MCF 10A (cell line): ENCODE measurements around the gene PARK7. TPM values are rescaled to one million over a fixed set of nuclear protein-coding genes. Genes with fewer than 3 reads are reported as not detected.
A peak's percentile ranks its signal among the peaks of the same experiment; 100 is the strongest.

Experiments used
- Bru-seq: library from RNA; stranded (reverse); fragments of 400-500 nt; gene quantifications from one replicate; lab custom pipeline; 2021; lab: Mats Ljungman, UMichigan
- BruChase-seq, 2 experiments: library from RNA; stranded (reverse); fragments of 400-500 nt; gene quantifications; one replicate each; lab custom pipeline; 2021; lab: Mats Ljungman, UMichigan
- BruUV-seq: library from RNA; stranded (reverse); fragments of 400-500 nt; replicated peaks from 2 replicates; lab custom pipeline; 2021; lab: Mats Ljungman, UMichigan
- CTCF ChIA-PET: fragments of 300-600 bp; sonication (Branson Sonifier 250); formaldehyde crosslinking; extraction: SDS; loops from one replicate; lab custom pipeline; 2021; ENCODE audit warnings: antibody characterized with exemption, inconsistent platforms; lab: Yijun Ruan, JAX
- POLR2A ChIA-PET: fragments of 300-600, 350-650 bp; sonication (Branson Sonifier 250); formaldehyde crosslinking; extraction: SDS; loops from one replicate; lab custom pipeline; 2020; ENCODE audit warnings: antibody characterized with exemption, inconsistent platforms; lab: Yijun Ruan, JAX
- DNase-seq: peaks from one replicate; pipeline ENCODE4 v3.0.0-alpha.2; 2018; ENCODE audit not compliant: unreplicated experiment
- H3K27ac Mint-ChIP-seq: one replicate; pipeline ENCODE4 v1.8.0; 2022; ENCODE audit warnings: mild to moderate bottlenecking, low read depth, mixed read lengths; ENCODE audit not compliant: unreplicated experiment
- H3K27me3 Mint-ChIP-seq: one replicate; pipeline ENCODE4 v1.8.0; 2022; ENCODE audit warnings: mixed read lengths; ENCODE audit not compliant: insufficient read depth, unreplicated experiment
- H3K36me3 Mint-ChIP-seq: one replicate; pipeline ENCODE4 v1.8.0; 2022; ENCODE audit warnings: mild to moderate bottlenecking, moderate library complexity, mixed read lengths; ENCODE audit not compliant: insufficient read depth, unreplicated experiment
- H3K4me1 Mint-ChIP-seq: one replicate; pipeline ENCODE4 v1.8.0; 2022; ENCODE audit warnings: mixed read lengths; ENCODE audit not compliant: insufficient read depth, unreplicated experiment
- H3K4me3 Mint-ChIP-seq: one replicate; pipeline ENCODE4 v1.8.0; 2022; ENCODE audit warnings: mild to moderate bottlenecking, moderate library complexity, mixed read lengths; ENCODE audit not compliant: unreplicated experiment
- H3K9me3 Mint-ChIP-seq: one replicate; pipeline ENCODE4 v1.8.0; 2022; ENCODE audit warnings: mixed read lengths; ENCODE audit not compliant: unreplicated experiment
- CTCF ChIP-seq: fragments of 200-600 bp; IDR thresholded peaks from one replicate; pipeline ENCODE4 v1.8.0; 2022; ENCODE audit warnings: antibody characterized with exemption, mild to moderate bottlenecking; ENCODE audit not compliant: unreplicated experiment
- intact Hi-C: fragments of 100-400 bp; cut with micrococcal nuclease; formaldehyde crosslinking; loops from 2 replicates; pipeline ENCODE4 v1.14.1; 2022
- long read RNA-seq: library from polyadenylated mRNA; stranded (forward); transcript quantifications from one replicate; pipeline ENCODE4 v2.0.0, GENCODE V29; 2022
- total RNA-seq: library from RNA; stranded (reverse); gene quantifications from 2 replicates; pipeline ENCODE4 v1.2.3, GENCODE V29; 2022

The PARK7 gene
- total RNA-seq (419 and 450 TPM in 2 replicates), Bru-seq, nascent RNA (percentile 86 among the genes with signal in this experiment), BruChase-seq, experiment 1, labeled RNA remaining after a 6-hour chase (percentile 85 among the genes with signal in this experiment), BruChase-seq, experiment 2, labeled RNA remaining after a 2-hour chase (percentile 77 among the genes with signal in this experiment)
- long read RNA-seq, transcript PARK7-201 (7 exons, 949 nt): minor isoform, 192 of 631 reads
- long read RNA-seq, transcript PARK7-209 (7 exons, 1,088 nt): major isoform, 390 of 631 reads
- long read RNA-seq, transcript PARK7-203 (7 exons, 977 nt): minor isoform, 6 of 631 reads
- long read RNA-seq, partial matches to known transcripts: 17 of 631 reads
- long read RNA-seq, other reads (novel, unspliced or antisense): 24 of 631 reads

- intact Hi-C loops: no loop called here
- no TSS peak for BruUV-seq
- ChIA-PET POLR2A (interaction anchor here (0.6 to 2.9 kb wide), 29 partner anchors 9 to 1243 kb away, joined by 3 to 18 read pairs (median 4); no protein-coding TSS in a partner anchor), CTCF (interaction anchor here (0.7 to 1.1 kb wide), 3 partner anchors 18 to 236 kb away, joined by 3 read pairs; no protein-coding TSS in a partner anchor)
- TF ChIP-seq CTCF: peak; percentile 19
- DNase-seq: peak; percentile 99
- H3K4me1 Mint-ChIP-seq: peaks cover 11% of the 10 kb centered on the region
- H3K27me3 Mint-ChIP-seq: no peaks in the 10 kb centered on the region
- H3K27ac Mint-ChIP-seq: peak within 1 kb of the TSS; percentile 30
- H3K36me3 Mint-ChIP-seq: peaks cover 38% of the 10 kb centered on the region
- H3K9me3 Mint-ChIP-seq: no peaks in the 10 kb centered on the region
- peak within 1 kb of the TSS; percentile 84 for H3K4me3 Mint-ChIP-seq
These were observed at the start of gene PARK7 for GRCh38 chr1:7961216-7962013. TSS of gene PARK7 (plus strand) at chr1:7961711. CDS start at chr1:7962786, 1,075 bp downstream.

GRCh38 chr1:7912145-7912544 is 49.4 kb upstream of the PARK7 start:
- no TSS peak for BruUV-seq
- TF ChIP-seq CTCF: no peak
- Mint-ChIP-seq H3K36me3 (no peaks in the 10 kb centered on the region), H3K4me1 (no peaks in the 10 kb centered on the region), H3K4me3 (no peak overlapping the region), H3K27ac (no peak overlapping the region), H3K27me3 (peaks cover 6% of the 10 kb centered on the region), H3K9me3 (no peaks in the 10 kb centered on the region)
- no peak for DNase-seq
- CTCF ChIA-PET: interaction anchor here (0.6 to 1.3 kb wide), 4 partner anchors 9 to 918 kb away, joined by 3 to 7 read pairs (median 4); no protein-coding TSS in a partner anchor
- POLR2A ChIA-PET: interaction anchor here (0.7 kb wide), 1 partner anchor 1127 kb away, joined by 3 read pairs; the partner anchor contains the start of gene CAMTA1
- intact Hi-C loops: no loop called here

- no peaks in the 10 kb centered on the region for H3K4me1 Mint-ChIP-seq
- H3K27me3 Mint-ChIP-seq: peaks cover 11% of the 10 kb centered on the region
- BruUV-seq: no TSS peak
- no peak overlapping the region for H3K4me3 Mint-ChIP-seq
- CTCF ChIA-PET: interaction anchor here (0.6 to 1.3 kb wide), 3 partner anchors 9 to 244 kb away, joined by 3 to 7 read pairs (median 6); no protein-coding TSS in a partner anchor
- no peaks in the 10 kb centered on the region for H3K36me3 Mint-ChIP-seq
- DNase-seq: no peak
- H3K27ac Mint-ChIP-seq: no peak overlapping the region
- intact Hi-C loops: no loop called here
- POLR2A ChIA-PET: interaction anchor here (0.7 kb wide), 2 partner anchors 31 to 1128 kb away, joined by 3 to 4 read pairs; partner anchors contain the start of gene CAMTA1
- no peak for TF ChIP-seq CTCF
- no peaks in the 10 kb centered on the region for H3K9me3 Mint-ChIP-seq
These were observed 48.6 kb upstream of the PARK7 start for GRCh38 chr1:7912743-7913557.
